ENCODE results near the gene HOXA1.
"Not testable (repeated sequence)": the region's sequence is repeated elsewhere in the genome, so short reads cannot be mapped to it uniquely, and the experiment has no call there.

HOXA1 gene

DNA sequence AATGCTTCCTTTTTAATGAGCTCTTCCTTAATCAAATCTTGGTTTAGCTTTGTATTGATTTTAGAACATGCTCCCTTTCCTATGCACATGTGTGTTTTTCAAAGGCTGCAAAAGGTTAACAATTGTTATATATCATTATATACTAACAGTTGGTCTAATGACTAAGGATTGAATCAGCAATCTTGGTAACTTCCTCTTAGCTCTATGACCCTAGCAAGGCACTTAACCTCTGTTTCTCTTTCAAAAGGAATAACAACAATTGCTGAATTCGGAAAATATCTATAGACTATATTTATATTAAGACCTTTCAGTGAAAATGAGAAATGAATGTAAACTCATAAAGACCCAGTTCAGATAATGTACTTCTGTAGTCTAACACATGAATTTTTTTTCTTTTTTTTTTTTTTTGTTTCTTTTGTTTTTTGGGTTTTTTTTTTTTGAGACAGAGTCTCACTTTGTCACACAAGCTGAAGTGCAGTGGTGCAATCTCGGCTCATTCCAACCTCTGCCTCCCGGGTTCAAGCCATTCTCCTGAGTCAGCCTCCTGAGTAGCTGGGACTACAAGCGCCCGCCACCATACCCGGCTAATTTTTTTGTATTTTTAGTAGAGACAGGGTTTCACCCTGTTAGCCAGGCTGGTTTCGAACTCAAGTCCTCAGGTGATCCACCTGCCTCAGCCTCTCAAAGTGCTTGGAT is 48.8 kb downstream of the HOXA1 start:
- Histone ChIP-seq H3K9me3 (ENCODE audit: control insufficient read depth, low read length) (no peaks in the 10 kb centered on the region), H3K4me3 (ENCODE audit: low read depth, low read length) (no peak overlapping the region), H2AFZ (no peak overlapping the region), H3K4me2 (ENCODE audit: low read length) (no peak overlapping the region), H3K79me2 (no peaks in the 10 kb centered on the region), H3K9ac (no peak overlapping the region), H3K27ac (no peak overlapping the region), H3K4me1 (no peaks in the 10 kb centered on the region), H3K27me3 (ENCODE audit: control insufficient read depth, insufficient read depth, low read length) (no peaks in the 10 kb centered on the region), H3K36me3 (ENCODE audit: control insufficient read depth, insufficient read depth, low read length) (no peaks in the 10 kb centered on the region)
- TF ChIP-seq, protein P1, sequence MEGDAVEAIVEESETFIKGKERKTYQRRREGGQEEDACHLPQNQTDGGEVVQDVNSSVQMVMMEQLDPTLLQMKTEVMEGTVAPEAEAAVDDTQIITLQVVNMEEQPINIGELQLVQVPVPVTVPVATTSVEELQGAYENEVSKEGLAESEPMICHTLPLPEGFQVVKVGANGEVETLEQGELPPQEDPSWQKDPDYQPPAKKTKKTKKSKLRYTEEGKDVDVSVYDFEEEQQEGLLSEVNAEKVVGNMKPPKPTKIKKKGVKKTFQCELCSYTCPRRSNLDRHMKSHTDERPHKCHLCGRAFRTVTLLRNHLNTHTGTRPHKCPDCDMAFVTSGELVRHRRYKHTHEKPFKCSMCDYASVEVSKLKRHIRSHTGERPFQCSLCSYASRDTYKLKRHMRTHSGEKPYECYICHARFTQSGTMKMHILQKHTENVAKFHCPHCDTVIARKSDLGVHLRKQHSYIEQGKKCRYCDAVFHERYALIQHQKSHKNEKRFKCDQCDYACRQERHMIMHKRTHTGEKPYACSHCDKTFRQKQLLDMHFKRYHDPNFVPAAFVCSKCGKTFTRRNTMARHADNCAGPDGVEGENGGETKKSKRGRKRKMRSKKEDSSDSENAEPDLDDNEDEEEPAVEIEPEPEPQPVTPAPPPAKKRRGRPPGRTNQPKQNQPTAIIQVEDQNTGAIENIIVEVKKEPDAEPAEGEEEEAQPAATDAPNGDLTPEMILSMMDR (IDR thresholded peaks at IDR 0.05), result no peak

DNA sequence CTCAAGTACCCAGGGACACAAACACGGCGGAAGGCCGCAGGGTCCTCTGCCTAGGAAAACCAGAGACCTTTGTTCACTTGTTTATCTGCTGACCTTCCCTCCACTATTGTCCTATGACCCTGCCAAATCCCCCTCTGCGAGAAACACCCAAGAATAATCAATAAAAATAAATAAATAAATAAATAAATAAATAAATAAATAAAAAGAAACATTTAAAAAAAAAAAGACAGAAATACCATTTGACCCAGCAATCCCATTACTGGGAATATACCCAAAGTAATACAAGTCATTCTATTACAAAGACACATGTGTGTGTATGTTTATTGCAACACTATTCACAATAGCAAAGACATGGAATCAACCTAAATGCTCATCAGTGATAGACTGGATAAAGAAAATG is 49.8 kb downstream of the HOXA1 start:
- H3K27ac ChIP-seq; H3K4me1 ChIP-seq; H3K36me3 ChIP-seq (ENCODE audit: control insufficient read depth, insufficient read depth, low read length); H2AFZ ChIP-seq; H3K4me3 ChIP-seq (ENCODE audit: low read depth, low read length); H3K9ac ChIP-seq; H3K9me3 ChIP-seq (ENCODE audit: control insufficient read depth, low read length); H3K27me3 ChIP-seq (ENCODE audit: control insufficient read depth, insufficient read depth, low read length); H3K79me2 ChIP-seq; H3K4me2 ChIP-seq (ENCODE audit: low read length): not testable (repeated sequence)

DNA sequence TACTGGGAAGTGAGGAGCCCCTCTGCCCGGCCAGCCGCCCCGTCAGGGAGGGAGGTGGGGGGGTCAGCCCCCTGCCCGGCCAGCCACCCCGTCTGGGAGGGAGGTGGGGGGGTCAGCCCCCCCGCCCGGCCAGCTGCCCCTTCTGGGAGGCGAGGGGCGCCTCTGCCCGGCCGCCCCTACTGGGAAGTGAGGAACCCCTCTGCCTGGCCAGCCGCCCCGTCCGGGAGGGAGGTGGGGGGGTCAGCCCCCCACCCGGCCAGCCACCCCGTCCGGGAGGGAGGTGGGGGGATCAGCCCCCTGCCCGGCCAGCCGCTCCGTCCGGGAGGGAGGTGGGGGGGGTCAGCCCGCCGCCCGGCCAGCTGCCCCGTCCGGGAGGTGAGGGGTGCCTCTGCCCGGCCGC is 50.7 kb downstream of the HOXA1 start:
- H3K9ac ChIP-seq; H3K36me3 ChIP-seq (ENCODE audit: control insufficient read depth, insufficient read depth, low read length); H3K27me3 ChIP-seq (ENCODE audit: control insufficient read depth, insufficient read depth, low read length); H3K4me1 ChIP-seq; H3K27ac ChIP-seq; H3K4me3 ChIP-seq (ENCODE audit: low read depth, low read length); H2AFZ ChIP-seq; H3K4me2 ChIP-seq (ENCODE audit: low read length); H3K9me3 ChIP-seq (ENCODE audit: control insufficient read depth, low read length); H3K79me2 ChIP-seq: not testable (repeated sequence)

All from parathyroid adenoma (tissue), 2 donors.